HG03196 (cell line): ENCODE results near the gene ACKR4.
A peak's percentile ranks its signal among the peaks of the same experiment; 100 is the strongest.
"Not testable (repeated sequence)": the region's sequence is repeated elsewhere in the genome, so short reads cannot be mapped to it uniquely, and the experiment has no call there.

Source experiments
- ATAC-seq: cut with Tn5 transposase; IDR thresholded peaks from one replicate; pipeline ENCODE4 v1.9.1; 2021; ENCODE audit not compliant: unreplicated experiment

The ACKR4 gene

DNA sequence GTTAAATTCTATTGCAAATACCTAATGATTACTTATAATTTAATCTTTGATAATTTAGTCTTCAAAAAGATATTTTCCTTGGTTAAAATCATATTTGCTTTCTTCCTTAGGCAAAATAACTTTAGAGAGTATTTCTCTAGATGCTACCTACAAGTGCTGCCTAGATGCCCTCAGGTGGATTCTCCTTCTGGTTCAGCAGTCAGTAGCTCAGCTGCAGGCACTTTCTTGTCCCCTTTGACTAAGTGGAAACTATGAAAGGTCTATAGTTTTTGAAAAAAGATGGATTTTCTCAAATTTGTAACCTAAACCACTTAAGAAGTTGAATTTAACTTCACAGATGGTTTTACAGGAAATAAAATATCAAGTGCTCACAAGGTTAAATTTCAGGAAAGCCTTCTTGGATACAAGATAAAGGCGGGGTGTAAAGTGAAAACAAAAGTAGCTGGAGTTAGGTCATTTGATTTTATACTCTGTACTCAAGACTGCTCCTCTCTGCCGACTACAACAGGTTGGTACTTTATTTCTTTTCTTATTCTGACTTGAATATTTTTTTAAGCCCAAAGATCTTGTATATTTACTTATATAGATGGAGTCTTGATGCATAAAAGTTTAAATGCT lies at the start of gene ACKR4:
Gene ACKR4 (plus strand): TSS at position 455 of the 618 bp plus-strand sequence. CDS start 3,128 bp downstream, outside the sequence.
- ATAC-seq = no peak

DNA sequence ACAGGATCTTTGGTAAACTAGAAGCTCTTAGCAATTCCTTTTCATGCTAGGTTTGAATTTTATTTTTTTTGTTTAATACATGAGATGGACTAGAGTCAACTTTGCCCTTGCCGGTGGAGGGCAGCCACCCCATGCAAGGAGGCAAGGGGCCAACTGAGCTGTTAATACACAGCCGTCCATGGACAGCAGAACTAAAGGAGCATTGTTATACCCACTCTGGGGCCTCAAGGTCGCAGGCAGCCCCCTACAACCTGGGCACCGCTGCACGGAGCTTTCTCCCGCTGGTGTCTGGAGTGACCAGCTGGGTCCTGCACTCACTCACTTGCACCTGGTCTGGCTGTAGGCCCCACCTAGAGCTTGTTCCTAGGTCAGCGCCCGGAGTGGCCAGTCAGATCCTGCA lies 47.9 kb upstream of the ACKR4 start:
- ATAC-seq = no peak

DNA sequence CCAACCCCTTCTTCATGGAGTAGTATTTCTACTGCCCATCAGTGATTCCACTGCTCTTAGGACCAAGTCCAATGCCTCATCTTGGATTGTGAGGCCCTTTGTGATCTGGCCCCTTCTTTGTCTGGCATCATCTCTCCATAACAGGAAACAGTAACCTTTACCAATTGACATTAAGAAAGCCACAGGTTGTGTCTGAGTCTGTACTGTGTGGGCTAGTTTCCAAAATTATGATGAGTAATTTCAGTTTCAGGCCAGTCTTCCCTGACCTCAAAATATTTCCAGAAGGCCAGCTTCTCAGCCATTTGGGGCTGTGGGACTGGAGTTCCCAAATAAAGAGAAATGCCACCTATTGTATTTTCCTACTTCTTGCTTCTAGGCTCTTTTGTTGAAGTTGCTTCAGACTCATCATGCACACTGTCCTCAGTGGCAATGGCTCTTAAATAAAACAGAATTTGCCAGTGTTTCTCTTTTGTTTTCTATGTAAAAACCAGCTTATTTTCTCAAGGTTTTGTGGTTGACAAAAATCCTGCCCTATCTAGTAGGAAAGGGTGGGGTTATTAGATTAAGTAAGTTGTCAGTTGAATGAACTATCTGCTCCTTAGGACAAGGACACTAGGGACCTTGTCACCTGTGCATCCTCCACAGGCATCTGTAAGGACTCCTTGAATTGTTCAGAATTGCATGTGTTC lies 47.0 kb upstream of the ACKR4 start:
- peak; percentile 67 for ATAC-seq

DNA sequence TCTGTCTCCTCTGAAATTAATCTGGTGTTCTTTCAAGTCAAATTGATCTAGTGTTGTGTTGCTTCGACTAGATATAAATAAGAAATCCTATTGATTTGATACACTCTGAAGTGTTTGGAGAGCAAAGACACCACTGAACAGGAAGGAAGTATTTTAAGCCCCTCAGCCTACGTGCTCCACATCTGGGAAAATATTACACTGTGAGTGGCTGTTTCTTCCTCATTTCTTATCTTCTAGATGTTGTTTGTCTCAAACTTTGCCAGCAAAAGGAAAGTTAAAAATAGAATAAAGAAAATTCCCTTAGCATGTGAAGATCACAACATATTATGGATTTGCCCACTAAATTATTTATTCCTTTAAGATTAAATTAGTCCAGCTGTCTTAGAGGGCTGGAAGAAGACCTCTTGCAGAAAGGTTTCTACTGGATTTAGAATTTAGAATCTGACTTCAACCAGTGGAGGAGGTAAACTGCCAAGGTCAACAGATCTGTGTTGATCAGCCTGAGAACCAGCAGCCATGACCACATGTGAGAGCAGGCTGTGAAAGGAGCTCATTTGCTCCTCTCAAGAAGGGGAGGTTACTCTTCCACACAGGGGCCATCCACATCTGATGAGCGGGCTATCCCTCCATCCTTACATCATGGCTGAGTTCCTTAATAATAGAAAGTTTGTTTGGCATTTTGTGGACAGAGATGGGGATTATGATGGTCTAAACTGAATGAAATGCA lies 46.3 kb upstream of the ACKR4 start:
- no peak for ATAC-seq

GRCh38 chr3:132553826-132554225 lies 43.2 kb upstream of the ACKR4 start:
- no peak for ATAC-seq

- no peak for ATAC-seq
Measured at GRCh38 chr3:132554437-132554836, 42.6 kb upstream of the ACKR4 start.

GRCh38 chr3:132555306-132556035 lies 41.6 kb upstream of the ACKR4 start:
- ATAC-seq = no peak

- not testable (repeated sequence) for ATAC-seq
Measured at GRCh38 chr3:132556036-132556386, 41.1 kb upstream of the ACKR4 start.

DNA sequence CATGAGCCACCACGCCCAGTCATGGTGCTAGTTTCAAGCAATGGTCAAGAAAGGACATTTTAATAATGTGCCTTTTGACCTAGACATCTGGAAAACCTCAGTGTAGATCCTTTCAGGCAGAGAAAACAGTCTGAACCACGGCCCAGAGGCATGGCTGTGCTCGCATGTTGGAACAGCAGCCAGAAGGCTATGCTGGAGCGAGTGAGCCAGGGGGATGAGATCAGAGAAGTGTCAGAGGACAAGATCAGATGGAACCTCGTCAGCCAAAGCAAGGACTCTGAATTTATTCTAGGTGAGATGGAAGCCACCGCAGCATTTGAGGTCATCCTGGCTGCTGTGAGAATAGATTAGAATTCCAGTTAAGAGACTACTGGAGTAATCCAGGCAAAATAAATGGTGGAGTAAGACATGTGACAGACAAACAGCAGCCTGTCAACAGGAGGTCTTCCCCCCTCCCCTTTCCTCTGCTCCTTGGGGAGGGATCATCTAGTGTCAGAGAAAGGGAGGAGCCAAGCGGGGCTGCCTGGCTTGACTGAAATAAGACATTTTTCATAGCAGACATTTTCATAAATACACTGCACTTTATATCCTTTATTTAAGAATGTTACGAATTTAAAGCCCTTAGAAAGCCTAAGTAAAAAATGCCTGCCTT lies 40.4 kb upstream of the ACKR4 start:
- no peak for ATAC-seq

DNA sequence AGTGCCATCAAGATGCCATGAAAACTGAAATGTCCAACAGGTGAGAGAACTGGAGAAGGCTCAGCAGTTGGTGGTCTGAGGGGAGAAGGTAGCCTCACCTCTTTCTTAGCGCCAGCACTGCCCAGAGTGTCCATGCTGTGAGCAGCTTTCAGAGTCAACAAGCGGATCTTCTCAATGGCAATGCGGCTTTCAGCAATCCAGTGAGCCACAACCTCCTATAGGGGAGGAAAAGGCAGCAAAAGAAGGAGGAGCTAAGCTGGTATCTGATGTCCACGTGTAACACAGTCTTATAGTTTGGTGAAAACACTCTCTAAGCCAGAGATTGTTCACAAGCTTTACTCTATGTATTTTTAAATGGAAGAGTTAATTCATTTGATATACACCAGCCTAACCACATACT lies 36.1 kb upstream of the ACKR4 start:
- ATAC-seq = no peak

DNA sequence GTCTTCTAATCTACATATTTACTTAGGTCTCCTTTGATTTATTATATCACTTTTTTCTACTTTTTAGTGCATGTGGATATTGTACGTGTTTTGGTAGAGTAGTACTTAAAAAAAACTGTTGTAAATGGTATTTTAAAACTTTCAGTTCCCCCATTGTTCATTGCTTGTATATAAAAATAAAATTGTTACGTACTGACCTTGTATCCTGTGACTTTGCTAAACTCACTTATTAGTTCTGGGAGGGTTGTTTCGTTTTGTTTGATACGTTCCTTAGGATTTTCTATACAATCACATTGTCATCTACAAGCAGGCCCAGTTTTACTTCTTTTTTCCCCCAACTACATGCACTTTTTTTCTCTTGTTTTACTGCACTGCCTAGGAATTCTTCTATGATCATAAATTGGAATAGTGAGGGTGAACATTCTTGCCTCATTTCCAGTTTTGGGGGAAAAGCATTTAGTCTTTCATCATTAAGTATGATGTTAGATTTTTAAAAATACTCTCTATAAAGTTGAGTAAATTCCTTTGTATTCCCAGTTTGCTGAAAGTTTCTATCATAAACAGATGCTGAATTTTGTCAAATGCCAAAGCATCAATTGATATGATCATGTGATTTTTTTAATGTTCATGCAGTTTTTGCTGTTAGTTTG lies 33.5 kb upstream of the ACKR4 start:
- no peak for ATAC-seq

- ATAC-seq = no peak
Measured at GRCh38 chr3:132564070-132564465, 33.0 kb upstream of the ACKR4 start.

DNA sequence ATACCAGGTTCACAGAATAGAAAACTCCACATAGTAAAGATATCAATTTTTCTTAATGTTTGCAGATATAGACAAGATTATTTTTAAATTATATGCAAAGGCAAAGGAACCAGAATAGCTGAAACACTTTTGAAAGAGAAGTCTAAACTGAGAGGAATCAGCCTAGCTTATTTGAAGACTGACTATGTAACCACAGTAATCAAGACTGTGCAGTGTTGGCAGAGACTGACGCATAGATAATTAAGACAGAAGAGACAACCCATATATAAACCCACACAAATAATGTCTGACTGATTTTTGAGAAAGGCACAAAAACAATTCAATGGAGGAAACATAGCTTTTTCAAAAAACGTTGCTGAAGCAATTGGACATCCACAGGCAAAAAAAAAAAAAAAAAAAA lies 28.6 kb upstream of the ACKR4 start:
- no peak for ATAC-seq

DNA sequence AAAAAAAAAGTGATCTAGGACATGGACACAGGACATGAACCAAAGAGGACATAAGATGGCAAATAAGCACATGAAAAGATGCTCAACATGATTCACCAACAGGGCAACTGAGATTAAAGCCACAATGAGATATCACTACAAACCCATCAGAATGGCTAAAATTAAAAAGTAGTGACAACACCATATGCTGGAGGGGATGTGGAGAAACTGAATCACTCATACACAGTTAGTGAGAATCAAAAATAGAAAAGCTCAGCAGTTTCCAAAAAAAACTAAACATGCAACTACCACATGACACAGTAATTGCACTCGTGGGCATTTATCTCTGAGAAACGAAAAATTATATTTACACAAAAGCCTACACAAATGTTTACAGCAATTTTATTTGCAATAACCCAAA lies 27.9 kb upstream of the ACKR4 start:
- no peak for ATAC-seq

GRCh38 chr3:132569580-132569979 lies 27.5 kb upstream of the ACKR4 start:
- ATAC-seq = no peak

DNA sequence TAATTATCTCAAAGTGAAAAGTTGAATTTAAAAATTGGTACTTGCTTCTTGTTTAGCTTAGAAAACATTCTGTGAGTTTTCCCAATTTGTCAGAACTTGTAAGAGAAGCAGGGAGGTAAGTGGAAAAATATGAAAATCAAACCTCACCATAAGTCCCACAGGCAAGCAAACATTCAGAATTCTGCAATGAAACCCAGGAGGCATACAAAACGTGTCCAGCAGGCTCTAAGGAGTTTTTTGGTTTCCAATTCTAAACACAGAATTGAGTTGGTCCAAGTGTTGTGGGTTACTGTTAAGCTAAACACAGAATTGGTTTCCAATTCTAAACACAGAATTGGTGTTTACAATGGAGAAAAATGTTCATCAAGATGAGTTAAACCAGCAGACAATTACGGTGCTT lies 27.1 kb upstream of the ACKR4 start:
- no peak for ATAC-seq

GRCh38 chr3:132573797-132574211 lies 23.3 kb upstream of the ACKR4 start:
- ATAC-seq = no peak

- ATAC-seq = no peak
Measured at GRCh38 chr3:132587401-132587800, 9.7 kb upstream of the ACKR4 start.

- ATAC-seq = no peak
Measured at GRCh38 chr3:132592216-132592615, 4.9 kb upstream of the ACKR4 start.

GRCh38 chr3:132593241-132593946 lies 3.7 kb upstream of the ACKR4 start:
- ATAC-seq = no peak
